ENCODE results near the gene OGFRL1. TPM values are rescaled to one million over a fixed set of nuclear protein-coding genes. Genes with fewer than 3 reads are reported as not detected.

The OGFRL1 gene
- total and polyA plus RNA-seq, 9 of the 15 experiments (the other 6 are each of a cell fraction or from before 2014, with no cell fraction given) = 0.01 to 0.07 (median 0.03) TPM

- no TSS peak for BruUV-seq (replicated peaks)
- ChIA-PET POLR2A (no interaction called here), CTCF (ENCODE audit: low intra/inter-chr PET ratio) (no interaction called here)
- no peaks in the 10 kb centered on the region for H3K79me2 ChIP-seq (ENCODE audit: control insufficient read depth, insufficient read depth, low read length)
- H4K20me1 ChIP-seq (replicated peaks; ENCODE audit: control insufficient read depth, insufficient read depth, low read length) = no peaks in the 10 kb centered on the region
- no peaks in the 10 kb centered on the region for H3K27me3 ChIP-seq (ENCODE audit: control insufficient read depth in 2 of 2, insufficient read depth in 2 of 2, low read length in 2 of 2)
- H3K9ac ChIP-seq (ENCODE audit: insufficient read depth in 1 of 2, low read depth in 2 of 2, low read length in 2 of 2) = no peak overlapping the region
- no peak overlapping the region for H2AFZ ChIP-seq (ENCODE audit: low read depth, low read length)
- intact Hi-C loops (cut with micrococcal nuclease) = no loop called here
- 0% methylated on average over 2 of the region's 2 CpGs for WGBS (ENCODE audit: insufficient coverage, low coverage, missing lambda C conversion rate)
- H3K9me3 ChIP-seq (replicated peaks; ENCODE audit: control insufficient read depth, insufficient read depth, low read depth, low read length) = no peaks in the 10 kb centered on the region
- H3K9me1 ChIP-seq (ENCODE audit: control insufficient read depth, insufficient read depth, low read length) = no peaks in the 10 kb centered on the region
- in situ Hi-C loops (cut with MboI) = no loop called here
- no peaks in the 10 kb centered on the region for H3K36me3 ChIP-seq (ENCODE audit: control insufficient read depth, insufficient read depth, low read length)
- H3K27ac ChIP-seq (ENCODE audit: extremely low read depth, low read depth, low read length) = no peak overlapping the region
- no peak overlapping the region for H3K4me3 ChIP-seq
- H3K4me2 ChIP-seq (ENCODE audit: insufficient read depth, low read length) = no peak overlapping the region
- DNase-seq (ENCODE audit: extremely low read depth in 1 of 4, low spot score in 3 of 4) (no peak), FAIRE-seq (no peak), ATAC-seq (no peak)
- H3K4me1 ChIP-seq (replicated peaks in 1 of 2; ENCODE audit: control insufficient read depth in 2 of 2, insufficient read depth in 2 of 2, low read length in 2 of 2) = no peaks in the 10 kb centered on the region
- TF ChIP-seq NEUROD1 (IDR thresholded peaks at IDR 0.05; ENCODE audit: borderline replicate concordance, low read depth, low read length, partially characterized antibody) (no peak), HDAC2 (IDR thresholded peaks at IDR 0.05) (no peak), ZNF232 (CRISPR knock-in tag; IDR thresholded peaks at IDR 0.05) (no peak), MYBL2 (IDR thresholded peaks at IDR 0.05; ENCODE audit: low read depth) (no peak), MYBL2 (CRISPR knock-in tag; IDR thresholded peaks at IDR 0.05; ENCODE audit: borderline replicate concordance) (no peak), ILF3 (IDR thresholded peaks at IDR 0.05; ENCODE audit: borderline replicate concordance) (no peak), CLOCK (CRISPR knock-in tag; IDR thresholded peaks at IDR 0.05; ENCODE audit: borderline replicate concordance) (no peak), ZFP1 (CRISPR knock-in tag; IDR thresholded peaks at IDR 0.05) (no peak), ZNF609 (CRISPR knock-in tag; IDR thresholded peaks at IDR 0.05; ENCODE audit: borderline replicate concordance) (no peak), TAF15 (IDR thresholded peaks at IDR 0.05; ENCODE audit: low read depth, low read length) (no peak)
- TF ChIP-seq, protein P1, sequence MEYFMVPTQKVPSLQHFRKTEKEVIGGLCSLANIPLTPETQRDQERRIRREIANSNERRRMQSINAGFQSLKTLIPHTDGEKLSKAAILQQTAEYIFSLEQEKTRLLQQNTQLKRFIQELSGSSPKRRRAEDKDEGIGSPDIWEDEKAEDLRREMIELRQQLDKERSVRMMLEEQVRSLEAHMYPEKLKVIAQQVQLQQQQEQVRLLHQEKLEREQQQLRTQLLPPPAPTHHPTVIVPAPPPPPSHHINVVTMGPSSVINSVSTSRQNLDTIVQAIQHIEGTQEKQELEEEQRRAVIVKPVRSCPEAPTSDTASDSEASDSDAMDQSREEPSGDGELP (CRISPR knock-in tag; IDR thresholded peaks at IDR 0.05; ENCODE audit: borderline replicate concordance) = no peak
Observed at GRCh38 chr6:71336901-71337300, 48.3 kb downstream of the OGFRL1 start.
